Astrocyte of the cerebellum (primary cell): Measurements from ENCODE around the gene SPTBN1.
"Not testable (repeated sequence)": the region's sequence is repeated elsewhere in the genome, so short reads cannot be mapped to it uniquely, and the experiment has no call there.

Experiments
- DNase-seq: peaks from one replicate; pipeline ENCODE4 v3.0.0-alpha.2; 2011; ENCODE audit warnings: low read depth
- H3K4me3 ChIP-seq: 2 replicates; pipeline ENCODE4 v1.5.1; 2011; ENCODE audit warnings: mild to moderate bottlenecking, low read depth, low read length, moderate library complexity
- in situ Hi-C: cut with HindIII; loops from 2 replicates; pipeline ENCODE4 v1.10.0; 2017; ENCODE audit warnings: low sequenced_read_pairs
- TF ChIP-seq, protein P1 (sequence below): IDR thresholded peaks from 2 replicates; pipeline ENCODE4 v1.5.1; 2012; ENCODE audit warnings: low read length, low read depth, moderate library complexity, mild to moderate bottlenecking; ENCODE audit errors: missing control alignments

Gene SPTBN1

GRCh38 chr2:54510916-54511315 is 54.8 kb downstream of the SPTBN1 start:
- H3K4me3 ChIP-seq = no peak overlapping the region
- TF ChIP-seq, protein P1, sequence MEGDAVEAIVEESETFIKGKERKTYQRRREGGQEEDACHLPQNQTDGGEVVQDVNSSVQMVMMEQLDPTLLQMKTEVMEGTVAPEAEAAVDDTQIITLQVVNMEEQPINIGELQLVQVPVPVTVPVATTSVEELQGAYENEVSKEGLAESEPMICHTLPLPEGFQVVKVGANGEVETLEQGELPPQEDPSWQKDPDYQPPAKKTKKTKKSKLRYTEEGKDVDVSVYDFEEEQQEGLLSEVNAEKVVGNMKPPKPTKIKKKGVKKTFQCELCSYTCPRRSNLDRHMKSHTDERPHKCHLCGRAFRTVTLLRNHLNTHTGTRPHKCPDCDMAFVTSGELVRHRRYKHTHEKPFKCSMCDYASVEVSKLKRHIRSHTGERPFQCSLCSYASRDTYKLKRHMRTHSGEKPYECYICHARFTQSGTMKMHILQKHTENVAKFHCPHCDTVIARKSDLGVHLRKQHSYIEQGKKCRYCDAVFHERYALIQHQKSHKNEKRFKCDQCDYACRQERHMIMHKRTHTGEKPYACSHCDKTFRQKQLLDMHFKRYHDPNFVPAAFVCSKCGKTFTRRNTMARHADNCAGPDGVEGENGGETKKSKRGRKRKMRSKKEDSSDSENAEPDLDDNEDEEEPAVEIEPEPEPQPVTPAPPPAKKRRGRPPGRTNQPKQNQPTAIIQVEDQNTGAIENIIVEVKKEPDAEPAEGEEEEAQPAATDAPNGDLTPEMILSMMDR = no peak
- in situ Hi-C loops = no loop called here
- no peak for DNase-seq

DNA sequence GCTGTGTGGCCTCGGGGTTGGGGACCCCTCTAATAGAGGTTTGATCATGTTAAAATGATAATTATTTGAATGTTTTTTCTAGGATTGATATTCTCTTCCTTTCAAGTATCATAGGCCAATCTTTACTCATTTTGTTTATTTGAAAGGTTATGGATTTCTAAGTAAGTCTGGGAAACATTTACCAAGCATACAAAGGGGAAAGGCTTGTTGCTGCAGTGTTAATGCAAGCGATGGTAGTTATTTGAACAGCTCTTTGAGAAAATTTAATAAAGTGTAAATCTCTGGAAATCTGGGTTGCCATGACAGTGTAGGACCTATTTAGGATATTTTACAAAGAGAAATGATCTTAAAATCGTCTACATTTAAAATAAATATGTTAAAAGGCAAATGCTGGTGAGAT is 56.1 kb downstream of the SPTBN1 start:
- no peak for DNase-seq
- in situ Hi-C loops = no loop called here
- no peak overlapping the region for H3K4me3 ChIP-seq
- TF ChIP-seq, protein P1 = no peak

DNA sequence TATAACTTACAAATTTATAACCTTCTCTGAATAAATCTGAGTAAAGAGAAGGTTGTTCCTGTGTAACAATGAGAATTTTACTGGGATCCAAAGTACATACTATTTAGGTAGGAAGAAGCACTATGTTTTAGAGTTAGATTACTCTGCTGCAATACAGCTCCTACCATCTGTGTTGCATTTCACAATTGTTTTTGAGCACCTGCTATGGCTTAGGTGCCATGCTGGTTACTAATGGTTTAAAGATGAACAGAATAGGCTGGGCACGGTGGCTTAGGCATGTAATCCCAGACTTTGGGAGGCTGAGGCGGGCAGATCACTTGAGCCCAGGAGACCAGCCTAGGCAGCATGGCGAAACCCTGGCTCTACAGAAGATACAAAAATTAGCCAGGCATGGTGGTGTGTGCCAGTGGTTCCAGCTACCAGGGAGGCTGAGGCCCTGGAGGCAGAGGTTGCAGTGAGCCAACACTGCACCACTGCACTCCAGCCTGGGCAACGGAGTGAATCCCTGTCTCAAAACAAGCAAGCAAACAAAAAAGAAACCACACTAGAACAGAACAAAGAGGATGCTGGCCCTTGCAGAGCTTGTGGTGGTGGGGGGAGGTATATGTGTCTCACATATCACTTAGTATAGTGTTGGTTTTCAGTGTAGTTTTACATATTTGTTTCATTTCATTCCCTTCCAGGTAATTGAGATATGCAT is 56.7 kb downstream of the SPTBN1 start:
- no peak for DNase-seq

DNA sequence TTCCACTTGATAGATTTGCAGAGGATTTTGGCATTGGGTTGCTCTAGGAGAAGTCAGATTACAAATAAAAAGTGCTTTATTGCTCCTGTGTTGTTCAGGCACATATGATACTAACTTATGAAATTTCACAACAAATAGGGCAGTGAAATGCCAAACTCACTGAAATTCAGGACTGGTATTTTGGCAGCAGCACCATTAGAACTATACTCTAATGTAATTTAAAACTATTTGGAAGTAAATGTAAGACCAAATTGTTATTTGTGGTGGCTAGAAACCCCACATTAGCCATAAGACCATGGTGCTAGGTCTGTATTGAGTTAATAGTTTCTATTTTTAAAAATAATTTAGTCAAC is 57.2 kb downstream of the SPTBN1 start:
- in situ Hi-C loops = no loop called here
- no peak for DNase-seq
- TF ChIP-seq, protein P1 = no peak
- H3K4me3 ChIP-seq = no peak overlapping the region

More for the DNA sequence above, 56.7 kb downstream of the SPTBN1 start:
- in situ Hi-C loops = no loop called here
- TF ChIP-seq, protein P1 = no peak
- H3K4me3 ChIP-seq = no peak overlapping the region

DNA sequence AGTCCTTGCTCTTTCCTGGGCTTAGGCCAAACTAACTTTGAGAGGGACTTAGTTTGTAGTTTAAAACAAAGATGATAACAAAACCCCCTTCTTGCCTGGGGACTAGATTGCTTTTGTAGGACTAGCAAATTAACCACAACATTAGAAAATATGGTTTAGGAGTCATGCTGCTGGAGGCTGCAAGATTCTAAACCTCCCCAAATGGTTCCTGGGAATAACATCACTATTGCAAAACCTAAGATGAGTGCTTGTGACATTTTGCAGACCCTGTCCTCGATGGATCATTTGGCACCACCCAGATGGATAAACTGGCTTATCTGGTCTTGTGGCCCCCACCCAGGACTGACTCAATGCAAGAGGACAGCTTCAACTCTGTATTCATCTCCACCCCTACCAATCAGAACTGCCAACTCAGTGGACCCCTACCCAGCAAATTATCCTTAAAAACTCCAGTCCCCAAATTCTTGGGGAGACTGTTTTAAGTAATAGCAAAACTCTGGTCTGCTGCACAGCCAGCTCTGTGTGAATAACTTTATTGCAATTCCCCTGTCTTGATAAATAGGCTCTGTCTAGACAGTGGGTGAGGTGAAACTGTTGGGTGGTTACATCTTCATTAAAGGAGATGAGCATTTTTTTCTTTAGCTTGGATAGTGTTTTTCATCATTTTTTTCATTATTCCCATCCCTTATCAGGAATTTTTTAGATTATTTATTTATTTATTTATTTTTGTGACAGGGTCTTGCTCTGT is 58.9 kb downstream of the SPTBN1 start:
- H3K4me3 ChIP-seq = no peak overlapping the region
- no peak for DNase-seq
- in situ Hi-C loops = no loop called here
- TF ChIP-seq, protein P1 = no peak

- DNase-seq = no peak
- in situ Hi-C loops = no loop called here
- TF ChIP-seq, protein P1 = no peak
- no peak overlapping the region for H3K4me3 ChIP-seq
Observed at GRCh38 chr2:54516842-54517241, 60.7 kb downstream of the SPTBN1 start.

DNA sequence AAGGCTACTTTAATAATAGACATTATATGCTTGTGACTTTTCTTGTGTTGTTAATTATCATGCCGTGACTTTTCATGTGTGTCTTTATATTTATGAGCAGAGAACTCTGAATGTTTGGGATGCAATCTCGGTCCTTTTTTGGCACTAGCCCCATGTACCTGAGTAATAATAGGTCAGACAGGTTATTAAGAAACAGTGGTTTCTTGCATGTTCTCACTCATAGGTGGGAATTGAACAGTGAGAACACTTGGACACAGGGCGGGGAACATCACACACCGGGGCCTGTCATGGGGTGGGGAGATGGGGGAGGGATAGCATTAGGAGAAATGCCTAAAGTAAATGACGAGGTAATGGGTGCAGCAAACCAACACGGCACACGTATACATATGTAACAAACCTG is 61.9 kb downstream of the SPTBN1 start:
- DNase-seq, in situ Hi-C loops, H3K4me3 ChIP-seq: not testable (repeated sequence)
